ENCODE measurements around the gene TIMD4. TPM values are rescaled to one million over a fixed set of nuclear protein-coding genes. Genes with fewer than 3 reads are reported as not detected.

TIMD4 gene
- total and polyA plus RNA-seq, 2 donors (not counting 1 experiment from before 2014, with no cell fraction given), result not detected

DNA sequence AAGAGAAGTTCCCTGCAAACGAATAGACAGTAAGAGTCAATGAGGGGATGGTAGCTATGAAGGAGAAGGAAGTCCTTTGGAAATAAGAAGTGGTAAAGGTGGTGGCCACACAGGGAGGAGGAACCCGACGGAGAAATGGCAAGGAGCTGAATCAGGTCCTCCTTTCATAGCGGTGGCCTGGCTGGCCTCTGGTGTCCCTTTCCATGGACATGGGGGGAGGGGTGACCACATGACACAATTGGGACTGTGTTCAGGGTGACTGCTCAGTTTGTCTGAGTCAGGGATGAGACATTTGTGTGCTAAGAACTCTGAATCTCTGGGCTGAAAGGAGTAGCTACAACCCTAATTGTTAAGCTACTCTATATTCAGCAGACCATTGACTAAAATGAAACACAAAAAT lies 28.7 kb upstream of the TIMD4 start:
- H3K9me3 ChIP-seq (ENCODE audit: control insufficient read depth, insufficient read depth, low read depth, low read length), result no peaks in the 10 kb centered on the region
- no peak overlapping the region for H3K9ac ChIP-seq (ENCODE audit: insufficient read depth, low read length)
- H3K27me3 ChIP-seq (ENCODE audit: control insufficient read depth, insufficient read depth, low read length), result no peaks in the 10 kb centered on the region
- no peaks in the 10 kb centered on the region for H3K36me3 ChIP-seq (ENCODE audit: control insufficient read depth, insufficient read depth, low read length)
- H4K20me1 ChIP-seq (ENCODE audit: control insufficient read depth, extremely low read depth, insufficient read depth, low read length), result no peaks in the 10 kb centered on the region
- no peak overlapping the region for H2AFZ ChIP-seq (ENCODE audit: low read length)
- TF ChIP-seq, protein P1, sequence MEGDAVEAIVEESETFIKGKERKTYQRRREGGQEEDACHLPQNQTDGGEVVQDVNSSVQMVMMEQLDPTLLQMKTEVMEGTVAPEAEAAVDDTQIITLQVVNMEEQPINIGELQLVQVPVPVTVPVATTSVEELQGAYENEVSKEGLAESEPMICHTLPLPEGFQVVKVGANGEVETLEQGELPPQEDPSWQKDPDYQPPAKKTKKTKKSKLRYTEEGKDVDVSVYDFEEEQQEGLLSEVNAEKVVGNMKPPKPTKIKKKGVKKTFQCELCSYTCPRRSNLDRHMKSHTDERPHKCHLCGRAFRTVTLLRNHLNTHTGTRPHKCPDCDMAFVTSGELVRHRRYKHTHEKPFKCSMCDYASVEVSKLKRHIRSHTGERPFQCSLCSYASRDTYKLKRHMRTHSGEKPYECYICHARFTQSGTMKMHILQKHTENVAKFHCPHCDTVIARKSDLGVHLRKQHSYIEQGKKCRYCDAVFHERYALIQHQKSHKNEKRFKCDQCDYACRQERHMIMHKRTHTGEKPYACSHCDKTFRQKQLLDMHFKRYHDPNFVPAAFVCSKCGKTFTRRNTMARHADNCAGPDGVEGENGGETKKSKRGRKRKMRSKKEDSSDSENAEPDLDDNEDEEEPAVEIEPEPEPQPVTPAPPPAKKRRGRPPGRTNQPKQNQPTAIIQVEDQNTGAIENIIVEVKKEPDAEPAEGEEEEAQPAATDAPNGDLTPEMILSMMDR (conservative IDR thresholded peaks at IDR 0.05 in 1 of 2, IDR thresholded peaks at IDR 0.05 in 1 of 2; ENCODE audit: low read depth in 1 of 2, low read length in 2 of 2), result no peak
- TF ChIP-seq EZH2 (IDR thresholded peaks at IDR 0.05; ENCODE audit: low read length, missing control alignments), result no peak
- no peaks in the 10 kb centered on the region for H3K79me2 ChIP-seq (ENCODE audit: control insufficient read depth, insufficient read depth, low read length)
- H3K4me1 ChIP-seq (ENCODE audit: control insufficient read depth, extremely low read depth, insufficient read depth, low read length), result no peaks in the 10 kb centered on the region
- no peak overlapping the region for H3K27ac ChIP-seq (ENCODE audit: insufficient read depth, low read length)
- H3K4me3 ChIP-seq (replicated peaks in 1 of 4; ENCODE audit: control extremely low read depth in 1 of 4, insufficient read depth in 1 of 4, low read depth in 3 of 4, low read length in 4 of 4), result no peak overlapping the region
- H3K4me2 ChIP-seq (ENCODE audit: extremely low read depth, insufficient read depth, low read length), result no peak overlapping the region
- no peak for DNase-seq (ENCODE audit: low read depth in 2 of 2)

GRCh38 chr5:156984064-156984463 lies 21.0 kb upstream of the TIMD4 start:
- H3K27me3 ChIP-seq (ENCODE audit: control insufficient read depth, insufficient read depth, low read length), result no peaks in the 10 kb centered on the region

GRCh38 chr5:156981481-156981880 lies 18.5 kb upstream of the TIMD4 start:
- Histone ChIP-seq H3K4me2 (ENCODE audit: extremely low read depth, insufficient read depth, low read length) (no peak overlapping the region), H3K9me3 (ENCODE audit: control insufficient read depth, insufficient read depth, low read depth, low read length) (no peaks in the 10 kb centered on the region), H3K79me2 (ENCODE audit: control insufficient read depth, insufficient read depth, low read length) (no peaks in the 10 kb centered on the region), H3K4me3 (replicated peaks in 1 of 4; ENCODE audit: control extremely low read depth in 1 of 4, insufficient read depth in 1 of 4, low read depth in 3 of 4, low read length in 4 of 4) (no peak overlapping the region), H3K9ac (ENCODE audit: insufficient read depth, low read length) (no peak overlapping the region), H2AFZ (ENCODE audit: low read length) (no peak overlapping the region), H4K20me1 (ENCODE audit: control insufficient read depth, extremely low read depth, insufficient read depth, low read length) (no peaks in the 10 kb centered on the region), H3K4me1 (ENCODE audit: control insufficient read depth, extremely low read depth, insufficient read depth, low read length) (no peaks in the 10 kb centered on the region), H3K27me3 (ENCODE audit: control insufficient read depth, insufficient read depth, low read length) (no peaks in the 10 kb centered on the region), H3K27ac (ENCODE audit: insufficient read depth, low read length) (no peak overlapping the region), H3K36me3 (ENCODE audit: control insufficient read depth, insufficient read depth, low read length) (no peaks in the 10 kb centered on the region)
- TF ChIP-seq EZH2 (IDR thresholded peaks at IDR 0.05; ENCODE audit: low read length, missing control alignments), result no peak
- TF ChIP-seq, protein P1 (conservative IDR thresholded peaks at IDR 0.05 in 1 of 2, IDR thresholded peaks at IDR 0.05 in 1 of 2; ENCODE audit: low read depth in 1 of 2, low read length in 2 of 2), result no peak
- DNase-seq (ENCODE audit: low read depth in 2 of 2), result no peak

More at GRCh38 chr5:156984064-156984463, 21.0 kb upstream of the TIMD4 start:
- H3K4me3 ChIP-seq (replicated peaks in 1 of 4; ENCODE audit: control extremely low read depth in 1 of 4, insufficient read depth in 1 of 4, low read depth in 3 of 4, low read length in 4 of 4), result no peak overlapping the region
- no peak overlapping the region for H3K9ac ChIP-seq (ENCODE audit: insufficient read depth, low read length)
- DNase-seq (ENCODE audit: low read depth in 2 of 2), result no peak
- no peaks in the 10 kb centered on the region for H3K36me3 ChIP-seq (ENCODE audit: control insufficient read depth, insufficient read depth, low read length)
- no peaks in the 10 kb centered on the region for H3K9me3 ChIP-seq (ENCODE audit: control insufficient read depth, insufficient read depth, low read depth, low read length)
- H3K4me2 ChIP-seq (ENCODE audit: extremely low read depth, insufficient read depth, low read length), result no peak overlapping the region
- no peaks in the 10 kb centered on the region for H4K20me1 ChIP-seq (ENCODE audit: control insufficient read depth, extremely low read depth, insufficient read depth, low read length)
- H2AFZ ChIP-seq (ENCODE audit: low read length), result no peak overlapping the region
- TF ChIP-seq, protein P1 (conservative IDR thresholded peaks at IDR 0.05 in 1 of 2, IDR thresholded peaks at IDR 0.05 in 1 of 2; ENCODE audit: low read depth in 1 of 2, low read length in 2 of 2), result no peak
- TF ChIP-seq EZH2 (IDR thresholded peaks at IDR 0.05; ENCODE audit: low read length, missing control alignments), result no peak
- no peaks in the 10 kb centered on the region for H3K4me1 ChIP-seq (ENCODE audit: control insufficient read depth, extremely low read depth, insufficient read depth, low read length)
- H3K79me2 ChIP-seq (ENCODE audit: control insufficient read depth, insufficient read depth, low read length), result no peaks in the 10 kb centered on the region
- no peak overlapping the region for H3K27ac ChIP-seq (ENCODE audit: insufficient read depth, low read length)

Measured in fibroblast of lung (primary cell).